Measurements from ENCODE around the gene REC114.

DNA sequence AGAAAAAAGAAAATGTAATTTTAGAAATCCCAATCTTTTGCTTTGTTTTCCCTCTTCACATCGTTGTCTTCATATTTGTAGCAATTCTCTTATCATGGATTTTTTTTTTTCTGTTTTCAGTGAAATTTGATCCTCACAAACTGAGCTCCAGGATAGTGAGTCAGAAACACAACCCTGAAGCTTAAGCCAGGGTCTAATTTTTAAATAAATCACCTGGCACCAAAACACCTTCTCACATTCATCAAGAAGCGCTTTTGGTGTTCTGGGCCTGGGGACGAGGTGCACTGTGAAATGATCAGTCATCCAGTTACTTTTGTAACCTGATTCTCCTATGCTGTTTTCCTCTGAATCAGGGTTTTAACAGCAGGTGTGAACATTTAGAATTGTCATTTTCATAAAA is 87.7 kb downstream of the REC114 start:
- TF ChIP-seq POLR2AphosphoS5 (IDR thresholded peaks at IDR 0.05; ENCODE audit: low read depth, low read length): no peak
- TF ChIP-seq TAF1 (IDR thresholded peaks at IDR 0.05; ENCODE audit: borderline replicate concordance, insufficient read depth, low read length): no peak
- TF ChIP-seq, protein P1, sequence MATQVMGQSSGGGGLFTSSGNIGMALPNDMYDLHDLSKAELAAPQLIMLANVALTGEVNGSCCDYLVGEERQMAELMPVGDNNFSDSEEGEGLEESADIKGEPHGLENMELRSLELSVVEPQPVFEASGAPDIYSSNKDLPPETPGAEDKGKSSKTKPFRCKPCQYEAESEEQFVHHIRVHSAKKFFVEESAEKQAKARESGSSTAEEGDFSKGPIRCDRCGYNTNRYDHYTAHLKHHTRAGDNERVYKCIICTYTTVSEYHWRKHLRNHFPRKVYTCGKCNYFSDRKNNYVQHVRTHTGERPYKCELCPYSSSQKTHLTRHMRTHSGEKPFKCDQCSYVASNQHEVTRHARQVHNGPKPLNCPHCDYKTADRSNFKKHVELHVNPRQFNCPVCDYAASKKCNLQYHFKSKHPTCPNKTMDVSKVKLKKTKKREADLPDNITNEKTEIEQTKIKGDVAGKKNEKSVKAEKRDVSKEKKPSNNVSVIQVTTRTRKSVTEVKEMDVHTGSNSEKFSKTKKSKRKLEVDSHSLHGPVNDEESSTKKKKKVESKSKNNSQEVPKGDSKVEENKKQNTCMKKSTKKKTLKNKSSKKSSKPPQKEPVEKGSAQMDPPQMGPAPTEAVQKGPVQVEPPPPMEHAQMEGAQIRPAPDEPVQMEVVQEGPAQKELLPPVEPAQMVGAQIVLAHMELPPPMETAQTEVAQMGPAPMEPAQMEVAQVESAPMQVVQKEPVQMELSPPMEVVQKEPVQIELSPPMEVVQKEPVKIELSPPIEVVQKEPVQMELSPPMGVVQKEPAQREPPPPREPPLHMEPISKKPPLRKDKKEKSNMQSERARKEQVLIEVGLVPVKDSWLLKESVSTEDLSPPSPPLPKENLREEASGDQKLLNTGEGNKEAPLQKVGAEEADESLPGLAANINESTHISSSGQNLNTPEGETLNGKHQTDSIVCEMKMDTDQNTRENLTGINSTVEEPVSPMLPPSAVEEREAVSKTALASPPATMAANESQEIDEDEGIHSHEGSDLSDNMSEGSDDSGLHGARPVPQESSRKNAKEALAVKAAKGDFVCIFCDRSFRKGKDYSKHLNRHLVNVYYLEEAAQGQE (IDR thresholded peaks at IDR 0.05; ENCODE audit: insufficient read depth in 1 of 2, low read depth in 2 of 2, low read length in 2 of 2): no peak

All from PFSK-1 (cell line).